Measurements from ENCODE around the gene AP1G2.
"Not testable (repeated sequence)": the region's sequence is repeated elsewhere in the genome, so short reads cannot be mapped to it uniquely, and the experiment has no call there.

The AP1G2 gene

GRCh38 chr14:23600806-23601205, 33.2 kb upstream of the AP1G2 start:
- no peak for DNase-seq (ENCODE audit: low read depth in 2 of 2)

- DNase-seq (ENCODE audit: low read depth in 2 of 2) = no peak
These were observed 32.7 kb upstream of the AP1G2 start for GRCh38 chr14:23600322-23600707.

- not testable (repeated sequence) for DNase-seq (ENCODE audit: low read depth in 2 of 2)
These were observed 26.6 kb upstream of the AP1G2 start for GRCh38 chr14:23594191-23594590.

GRCh38 chr14:23590198-23590597, 22.6 kb upstream of the AP1G2 start:
- DNase-seq (ENCODE audit: low read depth in 2 of 2) = no peak

GRCh38 chr14:23589606-23590005, 22.0 kb upstream of the AP1G2 start:
- DNase-seq (ENCODE audit: low read depth in 2 of 2) = no peak

GRCh38 chr14:23588884-23589598, 21.4 kb upstream of the AP1G2 start:
- peak; percentile 54 to 62 for DNase-seq (ENCODE audit: low read depth in 2 of 2)

- not testable (repeated sequence) for DNase-seq (ENCODE audit: low read depth in 2 of 2)
These were observed 17.1 kb upstream of the AP1G2 start for GRCh38 chr14:23584527-23585203.

- not testable (repeated sequence) for DNase-seq (ENCODE audit: low read depth in 2 of 2)
These were observed 16.4 kb upstream of the AP1G2 start for GRCh38 chr14:23583761-23584526.

- no peak for DNase-seq (ENCODE audit: low read depth in 2 of 2)
These were observed 15.5 kb upstream of the AP1G2 start for GRCh38 chr14:23582906-23583760.

GRCh38 chr14:23580948-23581281, 13.3 kb upstream of the AP1G2 start:
- DNase-seq (ENCODE audit: low read depth in 2 of 2) = no peak

GRCh38 chr14:23580152-23580926, 12.7 kb upstream of the AP1G2 start:
- DNase-seq (ENCODE audit: low read depth in 2 of 2) = no peak

- DNase-seq (ENCODE audit: low read depth in 2 of 2) = no peak
These were observed 12.1 kb upstream of the AP1G2 start for GRCh38 chr14:23579739-23580138.

GRCh38 chr14:23579311-23579630, 11.7 kb upstream of the AP1G2 start:
- DNase-seq (ENCODE audit: low read depth in 2 of 2) = no peak

- no peak for DNase-seq (ENCODE audit: low read depth in 2 of 2)
These were observed 11.1 kb upstream of the AP1G2 start, which contains the start of gene JPH4 for GRCh38 chr14:23578560-23579310. Gene JPH4 (minus strand): TSS chr14:23578790. CDS start chr14:23577453, 1,337 bp downstream.

GRCh38 chr14:23577710-23578392, 10.3 kb upstream of the AP1G2 start:
- DNase-seq (ENCODE audit: low read depth in 2 of 2) = no peak

- DNase-seq (ENCODE audit: low read depth in 2 of 2) = no peak
These were observed 9.6 kb upstream of the AP1G2 start for GRCh38 chr14:23577004-23577681.

- no peak for DNase-seq (ENCODE audit: low read depth in 2 of 2)
These were observed 5.9 kb upstream of the AP1G2 start for GRCh38 chr14:23573384-23574015.

GRCh38 chr14:23572836-23573235, 5.2 kb upstream of the AP1G2 start:
- DNase-seq (ENCODE audit: low read depth in 2 of 2) = no peak

- no peak for DNase-seq (ENCODE audit: low read depth in 2 of 2)
These were observed 4.9 kb upstream of the AP1G2 start for GRCh38 chr14:23572524-23572828.
